ENCODE measurements around the gene ITGB4. TPM values are rescaled to one million over a fixed set of nuclear protein-coding genes. Genes with fewer than 3 reads are reported as not detected.
A peak's percentile ranks its signal among the peaks of the same experiment; 100 is the strongest.

The ITGB4 gene
- total and polyA plus RNA-seq, 2 donors (not counting 3 experiments of a cell fraction or from before 2014, with no cell fraction given), result 4.2 to 6.7 TPM

DNA sequence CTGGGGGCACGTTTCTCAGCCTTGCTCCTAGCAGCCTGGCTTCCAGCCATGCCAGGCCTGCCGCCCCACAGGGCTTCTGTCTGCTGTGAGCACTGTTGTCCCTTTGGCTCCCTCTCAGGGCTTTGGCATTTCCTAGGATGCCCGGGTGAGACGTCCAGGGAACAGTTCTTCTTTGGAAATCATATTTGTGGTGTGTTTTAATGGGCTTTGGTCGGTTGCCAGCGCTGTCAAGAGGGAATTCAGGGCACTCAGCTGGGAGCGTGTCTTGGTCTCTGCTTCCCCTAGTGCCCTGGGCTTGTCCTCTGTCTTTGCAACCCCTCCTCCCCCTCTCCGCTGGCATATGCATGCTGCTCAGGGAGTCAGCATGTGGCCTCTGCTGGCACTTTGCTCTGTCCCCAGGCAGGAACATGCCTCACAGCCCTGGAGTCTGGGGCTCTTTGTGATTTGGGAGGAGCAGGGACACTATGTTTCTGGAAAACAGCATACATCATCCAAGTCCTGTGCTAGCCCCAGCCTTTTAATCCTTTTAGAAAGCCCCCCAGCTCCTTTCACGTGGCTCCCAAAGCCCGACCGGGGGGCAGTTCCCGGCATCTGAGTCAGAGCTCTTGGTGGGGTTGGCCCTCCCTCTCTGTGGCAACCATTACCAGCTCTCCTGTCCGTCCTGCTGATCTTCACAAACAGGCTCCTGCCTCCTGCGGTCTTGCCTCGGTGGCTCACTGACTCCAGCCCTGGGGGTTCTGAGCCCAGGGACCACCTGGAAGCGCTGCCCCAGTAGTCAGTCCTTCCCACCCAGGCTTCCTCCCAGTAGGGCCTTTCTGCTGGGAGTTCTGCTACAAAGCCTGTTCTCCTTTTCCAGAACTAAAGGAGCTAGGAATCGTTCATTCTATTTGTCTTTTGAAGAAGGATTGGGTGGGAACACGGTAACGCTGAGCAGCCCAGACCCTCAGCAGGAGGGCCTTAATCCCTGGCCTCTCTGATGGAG, 27.5 kb upstream of the ITGB4 start:
- POLR2A ChIA-PET, result no interaction called here
- dilution Hi-C loops (cut with MboI; ENCODE audit: extremely low pct_ligation_motif_present, low sequenced_read_pairs), result no loop called here
- H3K9ac ChIP-seq (replicated peaks; ENCODE audit: extremely low read depth, insufficient read depth, low read length), result peak overlapping the region; percentile 28

More for the DNA sequence above, 27.5 kb upstream of the ITGB4 start:
- H4K20me1 ChIP-seq (replicated peaks; ENCODE audit: control insufficient read depth, extremely low read depth, insufficient read depth, low read length), result no peaks in the 10 kb centered on the region
- H3K4me3 ChIP-seq (replicated peaks in 1 of 3; ENCODE audit: insufficient read depth in 1 of 3, low read depth in 1 of 3, low read length in 3 of 3), result no peak overlapping the region
- no peaks in the 10 kb centered on the region for H3K27me3 ChIP-seq (ENCODE audit: control insufficient read depth in 2 of 2, insufficient read depth in 2 of 2, low read length in 2 of 2)
- CTCF ChIA-PET, result interaction anchor here (0.8 to 8.9 kb wide), 9 partner anchors 10 to 60 kb away, joined by 3 to 88 read pairs (median 16); partner anchors contain the start of genes ITGB4 and SMIM5
- no TSS peak for BruUV-seq (replicated peaks)
- peak; percentile 18 for TF ChIP-seq GATA2 (IDR thresholded peaks at IDR 0.05; ENCODE audit: insufficient read depth, insufficient read length, low read depth, low read length)
- TF ChIP-seq JUN (IDR thresholded peaks at IDR 0.05; ENCODE audit: borderline replicate concordance, insufficient read depth, insufficient read length, low read depth), result peak; percentile 16
- TF ChIP-seq POLR2AphosphoS5 (IDR thresholded peaks at IDR 0.05; ENCODE audit: insufficient read depth, low read depth, low read length), result peak; percentile 73
- TF ChIP-seq, protein P1, sequence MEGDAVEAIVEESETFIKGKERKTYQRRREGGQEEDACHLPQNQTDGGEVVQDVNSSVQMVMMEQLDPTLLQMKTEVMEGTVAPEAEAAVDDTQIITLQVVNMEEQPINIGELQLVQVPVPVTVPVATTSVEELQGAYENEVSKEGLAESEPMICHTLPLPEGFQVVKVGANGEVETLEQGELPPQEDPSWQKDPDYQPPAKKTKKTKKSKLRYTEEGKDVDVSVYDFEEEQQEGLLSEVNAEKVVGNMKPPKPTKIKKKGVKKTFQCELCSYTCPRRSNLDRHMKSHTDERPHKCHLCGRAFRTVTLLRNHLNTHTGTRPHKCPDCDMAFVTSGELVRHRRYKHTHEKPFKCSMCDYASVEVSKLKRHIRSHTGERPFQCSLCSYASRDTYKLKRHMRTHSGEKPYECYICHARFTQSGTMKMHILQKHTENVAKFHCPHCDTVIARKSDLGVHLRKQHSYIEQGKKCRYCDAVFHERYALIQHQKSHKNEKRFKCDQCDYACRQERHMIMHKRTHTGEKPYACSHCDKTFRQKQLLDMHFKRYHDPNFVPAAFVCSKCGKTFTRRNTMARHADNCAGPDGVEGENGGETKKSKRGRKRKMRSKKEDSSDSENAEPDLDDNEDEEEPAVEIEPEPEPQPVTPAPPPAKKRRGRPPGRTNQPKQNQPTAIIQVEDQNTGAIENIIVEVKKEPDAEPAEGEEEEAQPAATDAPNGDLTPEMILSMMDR (IDR thresholded peaks at IDR 0.05; ENCODE audit: extremely low read depth in 1 of 2, insufficient read depth in 1 of 2, low read depth in 1 of 2, low read length in 2 of 2), result peak; percentile 3 to 16
- no peak for TF ChIP-seq EZH2 (IDR thresholded peaks at IDR 0.05; ENCODE audit: borderline replicate concordance, low read depth, low read length, severe bottlenecking)
- peak; percentile 89 for TF ChIP-seq MYC (IDR thresholded peaks at IDR 0.05; ENCODE audit: low read depth, low read length)
- TF ChIP-seq FOS (IDR thresholded peaks at IDR 0.05; ENCODE audit: borderline replicate concordance, insufficient read depth, low read length), result peak; percentile 41
- TF ChIP-seq POLR2A (IDR thresholded peaks at IDR 0.05; ENCODE audit: low read depth, low read length), result peak; percentile 63
- TF ChIP-seq, protein P2, sequence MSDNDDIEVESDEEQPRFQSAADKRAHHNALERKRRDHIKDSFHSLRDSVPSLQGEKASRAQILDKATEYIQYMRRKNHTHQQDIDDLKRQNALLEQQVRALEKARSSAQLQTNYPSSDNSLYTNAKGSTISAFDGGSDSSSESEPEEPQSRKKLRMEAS (IDR thresholded peaks at IDR 0.05; ENCODE audit: insufficient read depth, insufficient read length), result peak; percentile 42
- peaks cover 63% of the 10 kb centered on the region for H3K79me2 ChIP-seq (ENCODE audit: control insufficient read depth, insufficient read depth, low read length)
- H3K9me1 ChIP-seq (replicated peaks; ENCODE audit: control insufficient read depth, extremely low read depth, insufficient read depth, low read length), result no peaks in the 10 kb centered on the region
- peaks cover 9 to 20% of the 10 kb centered on the region in 2 experiments for H3K36me3 ChIP-seq (ENCODE audit: control insufficient read depth in 2 of 2, extremely low read depth in 1 of 2, insufficient read depth in 2 of 2, low read length in 2 of 2)
- H3K4me1 ChIP-seq (ENCODE audit: control insufficient read depth, extremely low read depth, insufficient read depth, low read length), result peaks cover 72% of the 10 kb centered on the region
- FAIRE-seq (peak; percentile 99), DNase-seq (ENCODE audit: low read depth, low spot score) (peak; percentile 78)
- H2AFZ ChIP-seq (ENCODE audit: low read depth, low read length), result no peak overlapping the region
- peak overlapping the region; percentile 18 for H3K4me2 ChIP-seq (ENCODE audit: insufficient read depth, low read length)
- intact Hi-C loops (cut with micrococcal nuclease), result no loop called here
- no peaks in the 10 kb centered on the region for H3K9me3 ChIP-seq (replicated peaks; ENCODE audit: control insufficient read depth, insufficient read depth, low read length)
- H3K27ac ChIP-seq (ENCODE audit: insufficient read depth, low read depth, low read length), result peak overlapping the region; percentile 80
